ENCODE data around the gene HSPA12B.

Gene HSPA12B

DNA sequence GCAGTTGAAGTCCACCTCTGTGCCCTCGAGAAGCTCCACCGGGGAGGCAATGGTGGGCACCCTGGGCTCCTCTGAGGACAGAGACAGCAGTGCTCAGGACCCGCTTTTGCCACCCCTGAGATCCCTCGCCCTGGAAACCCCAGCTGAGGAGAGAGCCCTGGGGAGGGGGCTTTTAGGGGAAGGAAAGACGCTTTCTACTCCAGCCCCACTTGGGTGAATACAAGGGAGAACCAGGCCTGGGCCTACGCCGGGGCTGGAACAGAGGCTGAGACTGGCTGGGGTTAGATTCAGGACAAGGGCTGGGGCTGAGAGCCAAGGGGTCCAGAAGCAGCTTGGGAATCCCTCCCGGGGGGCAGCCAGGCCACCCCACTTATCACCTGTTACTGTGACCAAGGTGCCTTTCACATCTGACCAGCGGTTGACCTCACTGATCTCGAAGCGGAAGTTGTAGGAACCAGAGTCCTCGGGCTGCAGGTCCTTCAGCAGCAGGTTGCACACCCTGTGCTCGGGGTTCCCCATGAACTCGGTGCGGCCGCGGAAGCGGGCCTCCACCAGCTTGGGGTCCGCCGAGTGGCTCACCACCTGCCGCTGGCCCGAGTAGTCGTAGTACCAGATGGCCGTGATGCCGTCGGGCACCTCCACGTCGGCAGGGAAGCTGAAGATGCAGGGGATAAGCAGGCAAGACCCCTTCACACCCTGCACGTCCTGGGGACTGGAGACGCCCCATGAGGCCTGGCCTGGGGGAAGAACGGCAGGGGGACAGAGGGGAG is 26.3 kb upstream of the HSPA12B start:
- DNase-seq: no peak

DNA sequence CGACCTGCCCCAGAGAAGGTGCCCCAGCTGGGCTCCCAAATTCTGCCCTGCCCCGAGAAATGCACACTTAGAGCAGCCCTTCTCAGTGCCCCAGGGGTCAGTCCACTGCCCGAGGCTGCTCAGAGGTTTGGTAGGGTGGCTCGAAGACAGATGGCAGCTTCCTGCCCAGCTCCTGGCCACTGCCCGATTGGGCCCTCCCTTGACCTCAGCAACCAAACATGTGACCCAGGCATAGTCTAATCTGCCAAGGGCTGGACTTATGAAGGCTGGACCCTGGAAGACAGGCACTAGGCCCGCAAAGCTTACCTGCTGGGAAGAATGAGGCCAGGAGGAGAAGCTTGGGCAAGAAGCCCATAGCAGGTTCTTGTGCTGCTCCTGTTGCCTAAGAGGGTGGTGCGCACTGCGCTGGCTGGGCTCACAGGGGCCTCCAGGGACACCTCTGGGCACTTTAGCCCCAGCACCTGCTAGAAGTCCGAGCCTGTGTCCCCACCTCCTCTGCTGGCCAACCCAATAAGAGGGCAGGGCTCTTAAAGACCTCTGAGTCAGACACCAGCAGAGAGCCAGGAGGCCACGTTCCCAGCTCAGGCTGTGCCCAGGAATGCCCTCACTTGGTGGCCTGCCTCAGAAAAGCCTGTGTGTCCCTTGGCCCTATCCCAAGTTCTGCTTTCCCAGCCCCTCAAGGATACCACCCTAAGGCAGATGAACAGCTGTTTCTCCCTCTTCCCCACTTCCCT is 25.5 kb upstream of the HSPA12B start:
- DNase-seq: no peak

DNA sequence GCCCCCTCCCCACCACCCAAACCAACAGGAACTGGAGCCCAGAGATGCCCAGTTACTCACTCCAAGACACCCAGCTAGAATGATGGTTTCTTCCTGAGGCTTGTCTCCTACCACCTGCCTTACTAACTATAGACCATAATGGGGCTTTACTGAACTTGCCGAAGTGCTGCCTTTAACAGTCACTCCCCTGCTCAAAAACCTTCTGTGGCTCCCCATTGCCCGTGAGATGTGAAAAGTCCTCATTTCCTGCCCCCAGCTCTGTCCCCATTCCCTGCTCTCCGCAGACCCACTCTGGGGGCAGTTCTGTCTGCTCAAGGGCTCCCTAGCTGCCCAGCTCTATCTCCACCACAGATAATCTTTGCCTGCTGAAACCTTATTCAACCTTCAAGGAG is 25.0 kb upstream of the HSPA12B start:
- DNase-seq: no peak

DNA sequence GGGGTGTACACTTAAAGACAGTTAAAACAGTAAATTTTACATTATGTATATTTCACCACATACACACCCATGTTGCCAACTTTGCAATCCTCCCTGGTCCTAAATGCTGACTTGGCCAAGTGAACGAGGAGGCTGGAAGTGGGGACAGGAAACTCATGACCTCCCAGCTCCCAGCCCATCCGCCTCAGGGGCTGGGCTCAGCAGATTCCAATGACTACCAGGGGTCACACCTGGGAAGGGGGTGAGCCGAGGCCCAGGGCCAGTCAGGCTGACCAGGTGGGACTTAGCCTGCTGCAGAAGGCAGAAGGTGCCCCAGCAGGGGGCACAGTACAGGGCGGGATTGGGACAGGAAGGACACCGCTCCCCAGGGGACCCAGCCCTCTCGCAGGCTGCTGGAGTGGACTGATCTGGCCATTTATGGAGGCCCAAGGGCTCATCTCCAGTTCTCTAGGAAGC is 22.4 kb upstream of the HSPA12B start:
- no peak for DNase-seq

DNA sequence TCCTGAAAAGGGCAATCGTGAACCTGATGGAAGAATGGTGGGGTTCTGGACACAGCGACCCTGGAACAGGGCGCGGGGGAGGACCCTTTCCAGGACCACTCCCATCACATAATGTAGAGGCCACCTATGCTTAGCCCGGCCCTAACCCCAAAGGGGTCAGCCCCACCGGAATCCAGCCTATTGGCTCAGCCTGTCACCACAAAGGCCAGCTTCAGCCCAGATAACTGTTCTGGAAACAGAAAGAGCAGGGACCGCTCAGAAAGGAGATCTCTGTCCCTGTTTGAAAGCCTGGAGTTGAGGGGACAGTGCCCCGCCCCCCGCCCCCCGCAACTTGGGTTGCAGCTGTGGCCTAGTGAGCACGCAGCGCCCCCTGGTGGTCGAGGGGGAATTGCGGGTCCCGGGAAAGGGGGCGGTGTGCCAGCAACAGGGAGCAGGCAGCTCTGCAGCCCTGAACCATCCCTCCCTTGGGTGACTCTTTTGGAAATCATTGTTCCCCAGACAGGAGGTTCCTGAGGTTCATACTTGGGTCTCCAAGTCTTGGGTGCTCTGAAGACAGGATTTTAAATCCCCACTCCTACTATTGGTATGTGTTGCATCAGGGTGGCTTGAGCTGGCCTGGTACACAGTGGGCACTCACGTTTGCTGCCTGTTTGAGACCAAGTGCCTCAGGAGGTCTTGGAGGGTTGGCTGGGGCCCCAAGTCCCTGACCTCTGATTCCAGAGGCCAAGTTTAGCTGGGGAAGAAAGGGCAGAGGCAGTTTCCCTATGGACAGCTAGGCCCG is 21.6 kb upstream of the HSPA12B start:
- no peak for DNase-seq

DNA sequence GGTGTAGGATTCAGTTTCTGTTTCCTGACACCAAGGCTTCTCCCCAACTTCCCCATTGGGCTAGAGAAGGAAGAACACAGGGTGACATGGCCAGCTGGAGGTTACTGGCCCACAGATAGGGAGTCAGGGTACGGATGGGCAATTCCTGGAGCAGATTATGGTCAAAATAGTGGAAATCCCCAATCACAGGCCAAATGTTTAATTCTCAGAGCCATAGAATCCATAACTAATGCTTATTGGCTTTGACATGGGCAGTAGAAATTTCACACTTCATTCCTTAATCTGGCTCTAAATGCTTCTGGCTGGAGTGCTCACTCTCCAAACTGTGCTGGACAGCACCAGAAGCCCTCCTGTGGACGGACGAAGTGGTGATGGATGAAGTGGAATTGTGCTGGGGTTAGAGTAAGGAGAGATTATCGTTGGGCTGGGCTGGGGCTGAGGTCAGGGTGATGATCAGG is 21.0 kb upstream of the HSPA12B start:
- DNase-seq: no peak

DNA sequence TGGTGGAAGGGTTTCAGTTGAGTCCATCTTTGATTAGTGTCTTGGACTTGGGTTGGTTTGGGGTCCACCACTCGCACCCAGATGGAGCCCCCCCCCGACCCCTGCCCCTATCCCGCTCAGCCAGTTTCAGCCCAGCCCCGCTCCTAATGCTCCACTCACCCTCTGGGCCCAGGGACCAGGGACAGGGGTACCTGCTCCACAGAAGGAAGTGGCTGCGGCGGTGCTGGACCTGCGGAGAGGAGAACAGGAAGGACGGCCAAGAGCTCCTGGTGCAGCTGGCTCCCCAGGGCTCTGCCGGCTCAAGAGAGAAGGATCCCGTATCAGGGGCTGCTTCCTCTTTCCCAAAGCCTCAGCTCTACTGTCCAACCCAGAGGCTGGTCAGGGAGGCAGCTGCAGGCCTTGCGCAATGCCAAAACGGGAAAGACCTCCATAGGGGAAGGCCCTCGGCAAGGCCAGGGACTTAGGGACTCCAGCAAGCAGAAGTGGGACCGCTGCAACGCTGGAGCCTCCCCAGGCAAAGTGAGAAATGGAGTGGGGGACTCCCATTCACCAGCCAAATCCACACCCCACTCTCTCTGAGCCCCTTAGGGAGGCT is 20.1 kb upstream of the HSPA12B start, which contains the start of gene SIGLEC1:
TSS of gene SIGLEC1 (minus strand) at position 322 of the 595 bp plus-strand sequence. CDS start 5,472 bp downstream, outside the sequence.
- no peak for DNase-seq

DNA sequence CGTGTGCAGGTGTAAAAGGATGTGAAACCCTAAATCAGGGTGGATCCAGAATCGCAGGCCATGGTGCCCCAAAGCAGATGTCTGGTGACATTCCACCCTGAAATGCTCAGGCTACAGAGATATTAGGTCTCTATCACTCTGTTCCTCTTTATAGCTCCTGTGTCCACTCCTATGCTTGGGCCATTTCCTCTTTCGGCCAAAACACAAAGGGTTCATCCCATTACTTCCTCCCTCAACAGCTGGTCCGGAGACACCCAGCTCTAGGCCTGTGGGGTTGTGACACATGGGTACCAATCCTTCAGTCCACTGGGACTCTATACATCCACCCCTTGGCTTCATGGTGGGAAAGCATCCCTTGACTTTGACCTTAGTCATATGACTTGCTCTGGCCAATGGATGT is 18.4 kb upstream of the HSPA12B start:
- no peak for DNase-seq

DNA sequence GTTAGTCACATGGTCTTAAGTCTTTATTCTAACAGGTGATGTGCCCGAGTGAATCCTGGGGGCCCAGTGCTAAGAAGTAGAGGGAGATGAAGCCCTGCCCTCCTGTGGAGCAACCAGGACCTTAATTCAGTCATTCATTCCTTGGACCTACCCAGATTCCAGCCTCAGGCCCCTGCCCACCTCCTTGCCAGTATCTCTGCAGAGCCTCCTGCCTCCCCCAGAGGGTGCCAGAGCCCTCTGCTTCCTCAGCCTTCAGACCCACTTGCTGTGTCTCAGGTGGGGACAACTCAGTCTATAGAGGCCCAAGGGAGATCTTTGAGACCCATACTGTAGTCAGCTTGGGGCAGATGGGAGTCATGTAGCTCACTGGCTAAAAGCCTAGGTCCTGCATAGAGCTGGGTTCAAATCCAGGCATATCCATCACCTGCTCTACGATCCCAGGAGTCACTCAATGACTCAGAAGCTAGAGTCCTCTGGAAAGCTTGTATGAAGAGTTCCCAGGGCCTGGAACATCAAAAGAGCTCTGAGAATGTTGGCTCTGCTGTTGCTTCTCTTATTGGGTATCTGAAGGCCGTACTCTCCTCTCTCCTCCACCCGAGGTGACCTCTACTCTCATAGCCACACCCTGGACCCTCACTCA is 16.2 kb upstream of the HSPA12B start:
- DNase-seq: no peak

DNA sequence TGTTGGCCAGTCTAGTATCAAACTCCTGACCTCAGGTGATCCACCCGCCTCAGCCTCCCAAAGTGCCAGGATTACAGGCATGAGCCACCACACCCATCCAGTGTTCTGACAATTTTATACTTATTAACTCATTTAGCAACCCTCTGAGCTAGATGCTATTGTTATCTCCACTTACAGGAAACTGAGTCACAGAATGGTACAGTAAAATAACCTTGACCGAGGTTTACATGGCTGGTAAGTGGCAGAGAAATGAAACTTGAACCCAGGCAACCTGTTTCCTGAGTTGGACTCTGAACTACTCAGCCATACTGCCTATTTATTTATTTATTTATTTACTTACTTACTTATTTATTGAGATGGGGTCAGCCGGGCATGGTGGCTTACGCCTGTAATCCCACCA is 13.4 kb upstream of the HSPA12B start:
- DNase-seq: no peak

DNA sequence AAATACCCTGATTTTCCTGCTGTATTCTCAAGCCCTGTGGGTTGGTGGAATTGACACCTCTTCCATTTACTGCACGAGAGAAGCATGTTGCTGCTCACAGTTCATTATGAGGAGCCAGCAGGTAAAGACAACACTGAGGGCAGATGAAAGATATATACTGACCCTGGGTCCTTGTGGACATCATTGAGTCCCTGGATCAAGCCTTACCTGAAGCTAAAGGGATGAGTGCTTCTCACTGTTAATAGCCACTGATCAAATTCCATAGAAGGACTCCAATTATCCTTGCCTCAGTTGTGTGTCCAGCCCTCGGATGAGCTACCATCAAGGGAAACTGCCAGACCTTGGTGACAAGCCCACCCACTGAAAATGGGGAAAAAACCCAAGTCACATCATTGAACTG is 12.4 kb upstream of the HSPA12B start:
- DNase-seq: no peak

DNA sequence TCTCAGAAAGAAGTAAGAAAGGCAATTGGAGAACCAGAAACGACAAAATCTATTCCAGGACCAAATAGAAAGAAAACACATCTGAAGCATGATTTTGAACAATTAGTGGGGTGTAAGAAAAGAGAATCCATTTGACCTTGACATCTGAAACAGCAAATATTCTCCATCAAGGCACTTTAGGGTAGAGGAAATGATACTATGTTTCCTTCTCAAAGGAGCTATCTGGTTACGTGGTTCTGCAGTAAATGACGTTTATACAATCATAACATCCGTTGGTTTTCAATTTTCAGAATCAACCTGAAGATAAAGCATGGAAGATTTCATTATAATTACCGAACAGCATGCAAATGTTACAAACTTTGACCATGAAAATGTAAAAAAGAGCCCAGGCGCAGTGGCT is 11.9 kb upstream of the HSPA12B start:
- DNase-seq: no peak

DNA sequence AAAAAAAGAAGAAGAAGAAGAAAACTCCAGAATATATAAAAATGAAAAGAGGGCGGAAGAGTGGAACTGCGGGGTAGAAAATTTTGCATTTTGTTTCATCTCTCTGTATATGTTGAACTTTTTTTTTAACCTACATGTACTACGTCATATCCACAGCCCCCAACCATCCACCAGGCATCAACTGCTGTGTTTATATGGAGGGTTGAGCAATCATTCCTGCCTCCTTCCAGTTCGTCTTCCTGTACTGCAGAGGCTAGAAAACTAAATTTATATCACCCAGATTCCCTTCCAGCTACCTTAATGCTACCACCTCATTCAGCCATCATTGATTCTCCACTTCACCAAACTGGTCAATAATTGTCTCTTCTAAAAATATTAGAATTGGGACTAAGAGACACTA is 10.6 kb upstream of the HSPA12B start:
- DNase-seq: no peak

DNA sequence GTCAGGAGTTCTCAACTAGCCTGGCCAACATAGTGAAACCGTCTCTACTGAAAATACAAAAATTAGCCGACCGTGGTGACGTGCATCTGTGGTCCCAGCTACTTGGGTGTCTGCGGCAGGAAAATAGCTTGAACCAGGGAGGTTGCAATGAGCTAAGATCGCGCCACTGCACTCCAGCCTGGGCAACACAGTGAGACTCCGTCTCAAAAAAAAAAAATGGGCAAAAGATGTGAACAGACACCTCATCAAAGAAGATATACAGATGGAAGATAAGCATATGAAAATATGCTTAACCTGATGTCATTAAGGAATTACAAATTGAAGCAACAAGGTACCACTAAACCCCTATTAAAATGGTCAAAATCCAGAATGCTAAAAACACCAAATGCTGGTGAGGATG is 9.2 kb upstream of the HSPA12B start:
- no peak for DNase-seq

DNA sequence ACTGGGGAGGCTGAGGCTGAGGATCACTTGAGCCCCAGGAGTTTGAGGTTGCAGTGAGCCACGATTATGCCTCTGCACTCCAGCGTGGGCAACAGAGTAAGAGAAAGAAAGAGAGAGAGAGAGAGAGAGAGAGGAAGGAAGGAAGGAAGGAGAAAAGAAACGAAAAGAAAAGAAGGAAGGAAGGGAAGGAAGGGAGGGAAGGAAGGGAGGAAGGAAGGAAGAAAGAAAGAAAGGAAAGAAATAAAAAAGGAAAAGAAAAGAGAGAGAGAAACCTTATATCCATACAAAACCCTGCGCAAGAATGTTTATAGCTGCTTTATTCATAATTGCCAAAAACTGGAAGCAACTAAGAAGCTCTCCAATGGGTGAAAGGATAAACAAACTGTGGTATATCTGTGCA is 8.1 kb upstream of the HSPA12B start:
- no peak for DNase-seq

DNA sequence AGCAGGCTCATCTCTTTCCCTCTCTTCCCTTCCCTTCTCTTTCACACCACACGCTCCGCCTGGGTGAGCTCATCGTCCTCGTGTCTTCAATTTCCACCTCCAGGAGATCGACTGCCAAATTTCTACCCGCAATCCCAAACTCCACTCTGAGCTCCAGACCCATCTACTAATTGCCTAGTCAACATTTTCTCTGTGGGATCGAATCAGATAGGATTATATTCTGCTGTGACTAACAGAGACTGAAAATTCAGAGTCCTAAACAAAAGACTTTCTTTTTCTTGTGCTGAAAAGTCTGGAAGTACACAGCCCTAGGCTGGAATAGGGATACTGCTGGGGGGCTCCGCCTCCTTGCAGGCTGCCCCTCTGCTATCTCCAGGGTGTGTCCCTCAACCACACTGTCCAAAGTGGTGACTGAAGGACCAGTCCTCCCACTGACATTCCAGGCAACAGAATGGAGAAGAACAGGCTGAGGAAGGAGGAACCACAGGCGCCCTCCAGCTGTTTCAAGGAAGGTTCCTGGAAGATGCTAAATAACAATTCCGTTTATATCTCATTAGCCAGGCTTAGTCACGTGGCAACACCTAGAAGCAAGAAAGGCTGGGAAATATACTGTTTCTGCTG is 5.0 kb upstream of the HSPA12B start:
- no peak for DNase-seq

DNA sequence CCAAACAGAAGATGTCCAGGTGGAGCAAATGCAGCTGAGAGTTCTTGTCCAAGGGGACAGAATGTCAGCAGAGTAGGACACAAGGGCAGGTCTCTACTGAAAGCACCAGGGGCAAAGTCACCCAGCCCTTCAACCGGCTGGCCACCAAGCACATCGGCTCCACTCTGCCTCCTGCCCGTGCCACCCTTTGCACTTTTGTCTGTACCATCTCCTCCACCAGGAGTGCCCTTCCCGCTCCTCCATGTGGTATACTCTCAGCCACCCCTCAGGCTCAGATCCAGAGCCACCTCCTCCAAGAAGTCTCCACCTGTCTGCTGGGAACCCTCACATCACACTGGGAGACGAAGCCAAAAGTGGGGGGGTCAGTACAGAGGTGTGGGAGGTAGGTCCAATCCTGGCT is 4.1 kb upstream of the HSPA12B start:
- DNase-seq: no peak

DNA sequence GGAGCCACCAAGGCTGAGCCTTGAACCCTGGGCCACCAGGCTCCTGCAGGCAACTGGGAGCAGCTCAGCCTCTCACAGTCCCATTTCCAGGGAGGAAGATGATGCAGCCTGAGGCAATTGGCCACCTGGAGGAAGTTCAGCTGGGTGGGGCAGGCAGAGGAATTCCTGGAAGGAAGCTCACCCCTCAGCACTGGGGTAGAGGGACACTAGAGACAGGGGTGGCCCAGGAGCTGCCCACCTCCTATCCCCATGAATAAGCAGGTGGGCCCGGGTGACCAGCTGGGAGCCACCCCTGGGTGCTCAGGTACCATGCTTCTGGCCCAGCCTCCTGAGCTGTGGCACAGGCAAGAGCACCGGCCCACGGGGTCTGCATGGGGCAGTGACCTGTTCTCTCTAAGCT is 3.6 kb upstream of the HSPA12B start:
- DNase-seq: no peak

DNA sequence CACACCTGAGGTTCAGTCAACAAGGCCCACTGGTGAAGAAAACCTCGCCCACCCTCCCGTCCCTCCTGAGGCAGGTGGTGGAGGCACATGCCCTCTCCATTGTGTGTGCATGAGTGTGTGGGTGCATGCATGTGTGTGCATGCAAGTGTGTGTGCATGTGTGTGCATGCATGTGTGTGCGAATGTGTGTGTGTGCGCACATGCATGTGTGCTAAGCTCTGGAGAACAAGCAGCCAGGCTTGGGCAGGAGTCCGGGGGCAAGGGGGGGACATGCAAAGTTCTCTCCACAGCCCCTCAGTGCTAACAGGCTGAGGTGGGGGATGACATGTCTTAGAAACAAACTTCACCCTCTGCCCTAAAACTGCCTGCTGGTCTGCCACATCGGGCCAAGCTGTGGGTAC is 3.1 kb upstream of the HSPA12B start:
- no peak for DNase-seq

DNA sequence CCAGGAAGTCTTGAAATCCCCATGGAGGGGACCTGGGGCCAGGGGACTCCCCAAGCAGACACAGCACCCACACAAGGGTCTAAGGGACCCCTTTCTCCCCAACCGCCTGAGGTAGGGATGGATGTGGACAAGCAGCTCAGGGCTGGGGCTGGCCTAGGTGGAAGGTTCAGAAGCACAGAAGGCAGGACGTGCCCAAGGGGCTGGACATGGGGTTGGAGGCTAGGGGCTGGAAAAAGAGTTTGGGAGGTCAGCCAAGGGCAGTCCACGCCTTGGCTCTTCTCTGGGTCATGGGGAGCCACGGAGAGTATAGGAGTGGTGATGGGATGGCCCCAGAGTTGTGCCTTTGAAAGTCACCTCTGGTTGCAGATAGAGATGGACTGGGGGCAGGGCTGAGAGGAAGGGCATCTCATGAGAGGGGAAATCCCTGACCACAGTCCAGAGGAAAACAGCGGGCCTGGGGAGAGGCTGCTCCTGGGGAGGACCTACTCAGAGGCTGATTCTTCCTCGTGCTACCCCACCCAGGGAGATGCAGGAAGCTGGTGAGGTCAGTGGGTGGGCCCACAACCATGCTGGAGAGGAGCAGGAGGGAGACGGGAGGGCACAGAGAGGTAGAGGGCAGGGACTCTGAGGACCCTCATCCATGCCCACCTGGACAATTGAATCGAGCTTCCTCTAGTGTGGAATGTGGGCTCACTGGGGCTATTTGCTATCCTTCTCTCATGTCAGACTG is 2.5 kb upstream of the HSPA12B start:
- no peak for DNase-seq
